Naive thymus-derived CD8-positive, alpha-beta T cell (primary cell): ENCODE data around the gene UGT1A9. TPM values are rescaled to one million over a fixed set of nuclear protein-coding genes. Genes with fewer than 3 reads are reported as not detected.

Experiments used
- ATAC-seq, 2 donors: fragments of 150-1000 bp; cut with Tn5 transposase in 1 of 2; sonication (Bioruptor Pico), chemical (Tn5 transposase) in 1 of 2; 1 replicate in 1 of 2; 2 replicates in 1 of 2; pipeline ENCODE4 v1.10.0; 2021; ENCODE audit warnings: mild to moderate bottlenecking in 2 of 2, moderate library complexity in 2 of 2
- POLR2A ChIA-PET: fragments of 350-600 bp; sonication (Branson Sonifier 250); formaldehyde crosslinking; loops from one replicate; lab custom pipeline; 2021; ENCODE audit warnings: antibody characterized with exemption; lab: Charles Lee
- DNase-seq, 10 donors: peaks; one replicate each; pipeline versions ENCODE4 v3.0.0 to v3.0.0-alpha.2; 2020 to 2022
- H3K27ac Mint-ChIP-seq, 10 donors: one replicate each; pipeline ENCODE4 v1.8.0; 2020 to 2022; ENCODE audit warnings: mild to moderate bottlenecking in 10 of 10, mixed read lengths in 10 of 10, moderate library complexity in 4 of 10, inconsistent platforms in 1 of 10
- H3K27me3 Mint-ChIP-seq, 5 donors: one replicate each; pipeline ENCODE4 v1.8.0; 2021 to 2022; ENCODE audit warnings: mixed read lengths in 5 of 5
- H3K36me3 Mint-ChIP-seq, 3 donors: one replicate each; pipeline ENCODE4 v1.8.0; 2020 to 2022; ENCODE audit warnings: mixed read lengths in 3 of 3, mild to moderate bottlenecking in 2 of 3, inconsistent platforms in 1 of 3
- H3K4me1 Mint-ChIP-seq, 4 donors: one replicate each; pipeline ENCODE4 v1.8.0; 2021 to 2022; ENCODE audit warnings: mixed read lengths in 4 of 4
- H3K4me3 Mint-ChIP-seq, 10 donors: one replicate each; pipeline ENCODE4 v1.8.0; 2020 to 2022; ENCODE audit warnings: mild to moderate bottlenecking in 10 of 10, mixed read lengths in 10 of 10, moderate library complexity in 6 of 10, inconsistent platforms in 1 of 10
- H3K9me3 Mint-ChIP-seq, 9 donors: one replicate each; pipeline ENCODE4 v1.8.0; 2020 to 2022; ENCODE audit warnings: mixed read lengths in 9 of 9, mild to moderate bottlenecking in 3 of 9, inconsistent platforms in 1 of 9, moderate library complexity in 1 of 9
- polyA plus RNA-seq, 3 donors: library from polyadenylated mRNA; unstranded; fragments of 300-500 nt; fragmentation: Illumina TruSeq; gene quantifications; one replicate each; pipeline ENCODE4 v1.2.3, GENCODE V29; 2021
- total RNA-seq, 8 experiments: library from RNA in 2 of 8; stranded (reverse) in 2 of 8; gene quantifications; one replicate each; pipeline ENCODE4 v1.2.3 and lab custom pipeline; 2021 to 2026

Gene UGT1A9
- total and polyA plus RNA-seq, 5 experiments from 2014 or later = not detected

DNA sequence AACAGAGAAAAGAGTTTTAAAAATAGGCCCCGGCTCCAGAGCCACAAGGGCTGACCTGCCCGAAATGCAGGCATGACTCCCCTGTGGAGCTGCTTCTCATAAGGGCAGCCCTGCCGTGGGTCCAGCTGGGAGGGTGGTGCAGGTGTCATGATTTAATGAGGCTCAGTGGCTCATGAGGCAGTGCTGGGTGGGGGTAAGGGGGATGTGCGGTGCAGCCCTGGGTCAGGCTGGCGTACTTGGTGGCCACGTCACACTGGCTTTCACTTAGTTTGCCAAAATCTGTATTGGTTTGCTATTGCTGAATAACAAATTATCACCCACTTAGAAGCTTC, 149.0 kb downstream of the UGT1A9 start:
- Mint-ChIP-seq H3K4me3 (no peak overlapping the region), H3K9me3 (no peaks in the 10 kb centered on the region), H3K36me3 (no peaks in the 10 kb centered on the region), H3K27me3 (peaks cover 5 to 18% (median 9%) of the 10 kb centered on the region in 5 donors), H3K4me1 (peaks cover 0 to 7% (median 5%) of the 10 kb centered on the region in 4 donors), H3K27ac (no peak overlapping the region)
- no peak for DNase-seq
- POLR2A ChIA-PET = no interaction called here
- no peak for ATAC-seq

DNA sequence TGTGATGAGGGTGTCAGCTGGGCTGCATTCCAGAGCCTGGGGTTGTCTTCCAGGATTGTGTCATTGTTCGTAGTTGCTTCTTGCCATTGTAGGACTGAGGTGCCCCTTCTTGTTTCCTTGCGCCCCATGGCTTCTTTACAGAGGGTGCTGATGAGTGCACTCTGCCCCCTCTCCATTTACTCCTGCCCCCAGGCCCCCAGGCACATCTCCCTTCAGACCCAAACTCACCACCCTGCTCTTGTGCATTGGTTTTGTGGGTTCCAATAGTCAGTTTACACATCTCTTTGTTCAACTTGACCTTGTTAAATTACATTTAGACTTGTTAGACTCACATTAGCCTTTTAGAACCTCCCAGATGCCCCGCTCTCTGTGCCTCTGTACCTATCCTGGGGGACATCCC, 149.5 kb downstream of the UGT1A9 start:
- POLR2A ChIA-PET = no interaction called here
- peak overlapping the region in 1 of 10 donors; percentile 62 for H3K27ac Mint-ChIP-seq
- H3K36me3 Mint-ChIP-seq = no peaks in the 10 kb centered on the region
- no peak for DNase-seq
- no peak overlapping the region for H3K4me3 Mint-ChIP-seq
- H3K27me3 Mint-ChIP-seq = peaks cover 5 to 18% (median 6%) of the 10 kb centered on the region in 5 donors
- H3K9me3 Mint-ChIP-seq = peaks cover 0 to 2% (median 0%) of the 10 kb centered on the region in 9 donors
- ATAC-seq = no peak
- peaks cover 0 to 7% (median 5%) of the 10 kb centered on the region in 4 donors for H3K4me1 Mint-ChIP-seq

DNA sequence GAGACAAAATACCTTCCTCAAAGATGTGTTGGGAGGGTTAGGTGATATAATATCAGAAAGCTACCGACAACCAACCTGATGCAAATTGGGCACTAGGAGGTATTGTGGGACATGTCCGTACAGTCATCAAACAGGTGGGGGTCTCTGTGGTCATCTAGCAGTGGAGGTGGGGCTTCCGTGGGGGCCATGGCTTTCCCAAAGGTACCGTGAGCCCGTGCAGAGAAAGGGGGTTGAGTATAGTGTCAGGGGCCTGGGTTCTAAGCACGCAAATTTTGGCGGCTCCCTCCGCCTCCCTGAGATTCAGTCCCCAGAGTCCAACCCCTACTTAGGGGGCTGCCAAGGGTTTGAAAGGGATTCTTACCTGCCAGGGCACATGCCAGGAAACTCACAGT, 150.0 kb downstream of the UGT1A9 start:
- ATAC-seq = no peak
- no peak for DNase-seq
- Mint-ChIP-seq H3K27ac (peak overlapping the region in 1 of 10 donors; percentile 62), H3K36me3 (no peaks in the 10 kb centered on the region), H3K4me1 (peaks cover 0 to 7% (median 5%) of the 10 kb centered on the region in 4 donors), H3K27me3 (peaks cover 4 to 18% (median 6%) of the 10 kb centered on the region in 5 donors), H3K4me3 (no peak overlapping the region), H3K9me3 (peaks cover 0 to 3% (median 0%) of the 10 kb centered on the region in 9 donors)
- POLR2A ChIA-PET = no interaction called here

DNA sequence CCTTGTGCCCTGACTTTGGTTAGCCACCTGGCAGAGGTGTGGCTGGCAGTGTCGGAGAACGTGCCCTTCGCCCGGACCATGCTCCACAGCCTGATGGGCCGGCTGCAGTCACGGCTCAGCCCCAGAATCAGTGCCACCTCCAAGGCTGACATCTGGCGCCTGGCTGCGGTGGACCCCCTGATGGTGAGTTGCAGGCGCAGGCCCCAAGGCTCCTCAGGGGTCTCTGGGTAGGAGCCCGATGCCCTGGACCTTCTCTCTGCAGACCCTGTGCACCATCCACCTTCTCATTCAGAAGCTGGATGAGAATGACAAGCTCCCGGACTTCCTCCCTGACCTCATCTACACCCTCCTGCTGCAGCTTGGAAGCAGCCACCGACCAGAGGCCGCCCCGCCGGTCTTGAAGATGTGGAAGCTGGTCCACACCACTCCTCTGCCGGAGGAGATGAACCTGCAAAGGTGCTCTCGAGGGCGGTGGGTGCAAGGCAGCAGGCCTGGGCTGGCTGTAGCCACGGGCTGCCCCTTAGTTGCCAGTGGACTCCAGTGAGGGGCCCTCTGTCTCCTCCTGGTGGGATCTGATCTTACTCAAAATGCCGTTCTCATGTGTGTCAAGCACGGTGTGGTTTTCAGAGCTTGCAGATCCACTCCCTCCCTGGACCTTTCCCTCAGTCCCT, 150.5 kb downstream of the UGT1A9 start:
- POLR2A ChIA-PET = no interaction called here
- Mint-ChIP-seq H3K9me3 (peaks cover 0 to 3% (median 0%) of the 10 kb centered on the region in 9 donors), H3K4me3 (no peak overlapping the region), H3K36me3 (no peaks in the 10 kb centered on the region), H3K4me1 (peaks cover 0 to 4% (median 2%) of the 10 kb centered on the region in 4 donors), H3K27me3 (peaks cover 2 to 12% (median 6%) of the 10 kb centered on the region in 5 donors), H3K27ac (no peak overlapping the region)
- no peak for DNase-seq
- ATAC-seq = no peak

Other genes with a start within 250 kb of the UGT1A9 start
- gene USP40, start 105.1 kb upstream of the UGT1A9 start, total RNA-seq = 10 to 100 TPM; 19.7 to 19.9 TPM
- 1 to 10 TPM; 6.0 to 9.4 (median 6.2) TPM for gene USP40, start 105.1 kb upstream of the UGT1A9 start, polyA plus RNA-seq
- not detected for gene UGT1A8, start 54.3 kb upstream of the UGT1A9 start, total RNA-seq
- not detected for gene UGT1A8, start 54.3 kb upstream of the UGT1A9 start, polyA plus RNA-seq
- gene UGT1A10, start 35.5 kb upstream of the UGT1A9 start, total RNA-seq = not detected
- not detected for gene UGT1A10, start 35.5 kb upstream of the UGT1A9 start, polyA plus RNA-seq
- not detected for gene UGT1A7, start 10.0 kb downstream of the UGT1A9 start, total RNA-seq
- gene UGT1A7, start 10.0 kb downstream of the UGT1A9 start, polyA plus RNA-seq = not detected
- not detected for gene UGT1A6, start 21.0 kb downstream of the UGT1A9 start, total RNA-seq
- gene UGT1A6, start 21.0 kb downstream of the UGT1A9 start, polyA plus RNA-seq = not detected
- not detected for gene UGT1A5, start 41.0 kb downstream of the UGT1A9 start, total RNA-seq
- gene UGT1A5, start 41.0 kb downstream of the UGT1A9 start, polyA plus RNA-seq = not detected
- not detected for gene UGT1A4, start 46.8 kb downstream of the UGT1A9 start, total RNA-seq
- not detected for gene UGT1A4, start 46.8 kb downstream of the UGT1A9 start, polyA plus RNA-seq
- not detected for gene UGT1A3, start 57.1 kb downstream of the UGT1A9 start, total RNA-seq
- not detected for gene UGT1A3, start 57.1 kb downstream of the UGT1A9 start, polyA plus RNA-seq
- not detected for gene UGT1A1, start 88.4 kb downstream of the UGT1A9 start, total RNA-seq
- not detected for gene UGT1A1, start 88.4 kb downstream of the UGT1A9 start, polyA plus RNA-seq
- not detected for gene MROH2A, start 106.4 kb downstream of the UGT1A9 start, total RNA-seq
- not detected for gene MROH2A, start 106.4 kb downstream of the UGT1A9 start, polyA plus RNA-seq
- not detected for gene HJURP, start 182.6 kb downstream of the UGT1A9 start, total RNA-seq
- gene HJURP, start 182.6 kb downstream of the UGT1A9 start, polyA plus RNA-seq = not detected
- gene TRPM8, start 245.5 kb downstream of the UGT1A9 start, total RNA-seq = not detected
- not detected for gene TRPM8, start 245.5 kb downstream of the UGT1A9 start, polyA plus RNA-seq